Right renal pelvis (tissue), 4 donors: ENCODE data around the gene INPP5K. TPM values are rescaled to one million over a fixed set of nuclear protein-coding genes. Genes with fewer than 3 reads are reported as not detected.

Source experiments
- polyA plus RNA-seq, 4 donors: library from polyadenylated mRNA; unstranded; fragments of 120-200 nt; gene quantifications; one replicate each; pipeline ENCODE4 v1.2.1, GENCODE V29; 2013; ENCODE audit not compliant: insufficient read length in 4 of 4

The INPP5K gene
- polyA plus RNA-seq, 4 donors, result 19.2 to 25.4 (median 23.6) TPM

Other genes with a start within 250 kb of the INPP5K start
- gene BHLHA9, start 246.2 kb downstream of the INPP5K start, polyA plus RNA-seq, result not detected
- gene TRARG1, start 236.9 kb downstream of the INPP5K start, polyA plus RNA-seq, result under 1 TPM in 3 of 4 donors, not detected in 1; 0.07 to 0.24 (median 0.08) TPM
- gene YWHAE, start 116.4 kb downstream of the INPP5K start, polyA plus RNA-seq, result 1,000 to 10,000 TPM; 1,001 to 1,161 (median 1,085) TPM
- gene CRK, start 60.4 kb downstream of the INPP5K start, polyA plus RNA-seq, result 10 to 100 TPM; 64.0 to 72.2 (median 68.3) TPM
- 10 to 100 TPM; 68.6 to 80.8 (median 74.7) TPM for gene MYO1C, start 23.9 kb downstream of the INPP5K start, polyA plus RNA-seq
- gene PITPNA, start 46.2 kb upstream of the INPP5K start, polyA plus RNA-seq, result 10 to 100 TPM; 74.7 to 88.5 (median 84.8) TPM
- 10 to 100 TPM; 28.0 to 37.8 (median 31.3) TPM for gene SLC43A2, start 112.2 kb upstream of the INPP5K start, polyA plus RNA-seq
- gene SCARF1, start 129.1 kb upstream of the INPP5K start, polyA plus RNA-seq, result 1 to 10 TPM; 6.6 to 9.0 (median 7.6) TPM
- gene RILP, start 133.3 kb upstream of the INPP5K start, polyA plus RNA-seq, result 1 to 10 TPM; 4.1 to 5.4 (median 4.2) TPM
- 100 to 1,000 TPM; 271 to 310 (median 285) TPM for gene PRPF8, start 168.3 kb upstream of the INPP5K start, polyA plus RNA-seq
- gene TLCD2, start 193.8 kb upstream of the INPP5K start, polyA plus RNA-seq, result 1 to 10 TPM; 5.1 to 6.2 (median 5.9) TPM
- 10 to 100 TPM; 13.5 to 22.2 (median 15.4) TPM for gene WDR81, start 208.1 kb upstream of the INPP5K start, polyA plus RNA-seq
- 100 to 1,000 TPM in 1 of 4 donors, 10 to 100 TPM in 3; 81.8 to 134 (median 92.8) TPM for gene SERPINF2, start 226.3 kb upstream of the INPP5K start, polyA plus RNA-seq
- gene SERPINF1, start 245.4 kb upstream of the INPP5K start, polyA plus RNA-seq, result 100 to 1,000 TPM; 149 to 228 (median 193) TPM